ENCODE results near the gene CMTM7. TPM values are rescaled to one million over a fixed set of nuclear protein-coding genes. Genes with fewer than 3 reads are reported as not detected.

The CMTM7 gene
- total RNA-seq, 1 donor = 8.2 TPM

GRCh38 chr3:32355751-32356291 lies 35.8 kb upstream of the CMTM7 start:
- TF ChIP-seq CTCF (IDR thresholded peaks at IDR 0.05; ENCODE audit: insufficient read depth, low read depth, low read length) = no peak
- no peak for DNase-seq (ENCODE audit: low read depth)
- no peak overlapping the region for H3K4me3 ChIP-seq (ENCODE audit: low read depth, low read length)

- DNase-seq (ENCODE audit: low read depth) = no peak
- no peak overlapping the region for H3K4me3 ChIP-seq (ENCODE audit: low read depth, low read length)
- TF ChIP-seq CTCF (IDR thresholded peaks at IDR 0.05; ENCODE audit: insufficient read depth, low read depth, low read length) = no peak
Measured at GRCh38 chr3:32359766-32360492, 31.7 kb upstream of the CMTM7 start.

- no peak for TF ChIP-seq CTCF (IDR thresholded peaks at IDR 0.05; ENCODE audit: insufficient read depth, low read depth, low read length)
- H3K4me3 ChIP-seq (ENCODE audit: low read depth, low read length) = no peak overlapping the region
- DNase-seq (ENCODE audit: low read depth) = no peak
Measured at GRCh38 chr3:32360493-32360827, 31.2 kb upstream of the CMTM7 start.

GRCh38 chr3:32366638-32367397 lies 24.8 kb upstream of the CMTM7 start:
- TF ChIP-seq CTCF (IDR thresholded peaks at IDR 0.05; ENCODE audit: insufficient read depth, low read depth, low read length) = no peak
- DNase-seq (ENCODE audit: low read depth) = peak; percentile 42
- H3K4me3 ChIP-seq (ENCODE audit: low read depth, low read length) = no peak overlapping the region

- H3K4me3 ChIP-seq (ENCODE audit: low read depth, low read length) = no peak overlapping the region
- no peak for TF ChIP-seq CTCF (IDR thresholded peaks at IDR 0.05; ENCODE audit: insufficient read depth, low read depth, low read length)
- no peak for DNase-seq (ENCODE audit: low read depth)
Measured at GRCh38 chr3:32367442-32367841, 24.2 kb upstream of the CMTM7 start.

- TF ChIP-seq CTCF (IDR thresholded peaks at IDR 0.05; ENCODE audit: insufficient read depth, low read depth, low read length) = no peak
- H3K4me3 ChIP-seq (ENCODE audit: low read depth, low read length) = no peak overlapping the region
- DNase-seq (ENCODE audit: low read depth) = no peak
Measured at GRCh38 chr3:32371461-32372212, 20.0 kb upstream of the CMTM7 start.

All from fibroblast of villous mesenchyme (primary cell).